ENCODE results near the gene DCHS2. TPM values are rescaled to one million over a fixed set of nuclear protein-coding genes. Genes with fewer than 3 reads are reported as not detected.
A peak's percentile ranks its signal among the peaks of the same experiment; 100 is the strongest.

DCHS2 gene
- total RNA-seq, 1 experiment from 2014 or later = not detected

DNA sequence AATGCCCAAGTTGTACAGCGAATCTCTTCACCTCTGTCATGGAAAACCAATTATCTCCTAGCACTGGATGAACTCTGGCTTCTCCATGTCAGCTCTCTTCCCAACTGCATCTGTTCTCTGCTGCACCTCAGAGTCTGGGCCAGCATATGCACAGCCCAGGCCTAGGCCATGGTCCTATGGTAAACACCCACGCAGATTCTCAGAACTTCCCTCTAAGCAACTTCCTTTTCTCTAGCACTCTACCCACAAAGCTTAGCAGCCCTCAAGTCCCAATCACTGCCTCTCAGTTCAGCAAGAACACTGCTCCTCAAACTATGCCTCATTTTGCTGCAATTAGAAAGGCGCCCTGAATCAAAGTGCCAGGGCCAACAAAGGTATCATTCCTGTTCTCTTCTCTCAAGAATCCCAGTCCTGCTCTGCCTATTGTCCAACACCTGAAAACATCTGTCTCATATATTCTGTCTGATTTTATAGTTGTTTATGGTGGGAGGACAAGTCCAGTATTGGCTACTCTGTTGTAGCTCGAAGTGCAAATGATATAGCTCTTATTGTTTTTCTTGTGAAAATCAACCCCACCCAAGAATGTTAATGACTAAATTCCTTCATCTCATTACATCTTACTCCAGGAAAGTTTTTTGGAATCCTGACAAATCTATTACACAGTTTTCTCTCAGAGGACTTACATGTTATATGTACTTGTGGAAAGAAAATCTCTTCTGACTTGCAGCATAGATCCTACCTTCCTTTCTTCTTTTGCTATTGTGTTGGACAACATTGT, 85.4 kb downstream of the DCHS2 start:
- Histone ChIP-seq H3K27me3 (replicated peaks; ENCODE audit: control insufficient read depth, insufficient read depth, low read length) (no peaks in the 10 kb centered on the region), H3K36me3 (ENCODE audit: control insufficient read depth, insufficient read depth, low read length) (no peaks in the 10 kb centered on the region), H3K4me3 (ENCODE audit: low read depth, low read length) (no peak overlapping the region), H3K9me3 (no peaks in the 10 kb centered on the region), H3K4me1 (no peaks in the 10 kb centered on the region)
- TF ChIP-seq, protein P1, sequence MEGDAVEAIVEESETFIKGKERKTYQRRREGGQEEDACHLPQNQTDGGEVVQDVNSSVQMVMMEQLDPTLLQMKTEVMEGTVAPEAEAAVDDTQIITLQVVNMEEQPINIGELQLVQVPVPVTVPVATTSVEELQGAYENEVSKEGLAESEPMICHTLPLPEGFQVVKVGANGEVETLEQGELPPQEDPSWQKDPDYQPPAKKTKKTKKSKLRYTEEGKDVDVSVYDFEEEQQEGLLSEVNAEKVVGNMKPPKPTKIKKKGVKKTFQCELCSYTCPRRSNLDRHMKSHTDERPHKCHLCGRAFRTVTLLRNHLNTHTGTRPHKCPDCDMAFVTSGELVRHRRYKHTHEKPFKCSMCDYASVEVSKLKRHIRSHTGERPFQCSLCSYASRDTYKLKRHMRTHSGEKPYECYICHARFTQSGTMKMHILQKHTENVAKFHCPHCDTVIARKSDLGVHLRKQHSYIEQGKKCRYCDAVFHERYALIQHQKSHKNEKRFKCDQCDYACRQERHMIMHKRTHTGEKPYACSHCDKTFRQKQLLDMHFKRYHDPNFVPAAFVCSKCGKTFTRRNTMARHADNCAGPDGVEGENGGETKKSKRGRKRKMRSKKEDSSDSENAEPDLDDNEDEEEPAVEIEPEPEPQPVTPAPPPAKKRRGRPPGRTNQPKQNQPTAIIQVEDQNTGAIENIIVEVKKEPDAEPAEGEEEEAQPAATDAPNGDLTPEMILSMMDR (IDR thresholded peaks at IDR 0.05; ENCODE audit: insufficient read depth in 1 of 2, low read depth in 1 of 2, low read length in 1 of 2, severe bottlenecking in 1 of 2, unreplicated experiment in 1 of 2) = no peak
- Mint-ChIP-seq H3K4me3 (ENCODE audit: unreplicated experiment) (no peak overlapping the region), H3K36me3 (ENCODE audit: insufficient read depth, unreplicated experiment) (no peaks in the 10 kb centered on the region), H3K27ac (ENCODE audit: unreplicated experiment) (no peak overlapping the region), H3K9me3 (ENCODE audit: unreplicated experiment) (no peaks in the 10 kb centered on the region), H3K27me3 (ENCODE audit: insufficient read depth, unreplicated experiment) (peaks cover 18% of the 10 kb centered on the region), H3K4me1 (ENCODE audit: low read depth, unreplicated experiment) (no peaks in the 10 kb centered on the region)
- CTCF ChIA-PET = no interaction called here
- no TSS peak for BruUV-seq (replicated peaks)
- POLR2A ChIA-PET = no interaction called here
- no peak for DNase-seq
- intact Hi-C loops (cut with micrococcal nuclease; ENCODE audit: unreplicated experiment) = no loop called here

- H3K36me3 ChIP-seq (ENCODE audit: control insufficient read depth, insufficient read depth, low read length) = no peaks in the 10 kb centered on the region
- ChIA-PET POLR2A (no interaction called here), CTCF (interaction anchor here (1.1 kb wide), 1 partner anchor 107 kb away, joined by 10 read pairs; no protein-coding TSS in a partner anchor)
- Mint-ChIP-seq H3K27me3 (ENCODE audit: insufficient read depth, unreplicated experiment) (peaks cover 18% of the 10 kb centered on the region), H3K27ac (ENCODE audit: unreplicated experiment) (no peak overlapping the region), H3K9me3 (ENCODE audit: unreplicated experiment) (no peaks in the 10 kb centered on the region), H3K36me3 (ENCODE audit: insufficient read depth, unreplicated experiment) (no peaks in the 10 kb centered on the region), H3K4me3 (ENCODE audit: unreplicated experiment) (peak overlapping the region; percentile 35), H3K4me1 (ENCODE audit: low read depth, unreplicated experiment) (no peaks in the 10 kb centered on the region)
- no peak overlapping the region for H3K4me3 ChIP-seq (ENCODE audit: low read depth, low read length)
- no peaks in the 10 kb centered on the region for H3K27me3 ChIP-seq (replicated peaks; ENCODE audit: control insufficient read depth, insufficient read depth, low read length)
- DNase-seq = peak in 1 of 2 experiments; percentile 31
- BruUV-seq (replicated peaks) = no TSS peak
- TF ChIP-seq, protein P1 (IDR thresholded peaks at IDR 0.05; ENCODE audit: insufficient read depth in 1 of 2, low read depth in 1 of 2, low read length in 1 of 2, severe bottlenecking in 1 of 2, unreplicated experiment in 1 of 2) = peak in 1 of 2 experiments; percentile 43
- no peaks in the 10 kb centered on the region for H3K9me3 ChIP-seq
- no peaks in the 10 kb centered on the region for H3K4me1 ChIP-seq
- intact Hi-C loops (cut with micrococcal nuclease; ENCODE audit: unreplicated experiment) = loop anchor here (1.0 kb wide), 1 partner anchor 107 kb away; no protein-coding TSS in a partner anchor
These were observed 92.2 kb downstream of the DCHS2 start for GRCh38 chr4:154399259-154399974.

DNA sequence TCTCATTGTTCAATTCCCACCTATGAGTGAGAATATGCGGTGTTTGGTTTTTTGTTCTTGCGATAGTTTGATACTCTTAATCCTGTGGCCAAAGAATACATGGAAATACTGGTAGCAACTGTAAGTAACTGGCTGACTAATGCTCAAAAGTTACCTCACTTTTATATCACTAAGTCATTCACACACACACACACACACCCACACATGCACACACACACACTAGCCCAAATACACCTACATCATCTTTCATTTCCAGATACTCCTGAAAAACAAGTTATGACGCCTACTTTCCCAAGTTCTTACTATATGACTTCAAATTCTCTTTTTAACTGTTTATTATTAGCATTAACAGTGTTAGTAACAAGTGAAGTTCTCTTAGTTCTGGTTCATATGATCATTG, 101.3 kb downstream of the DCHS2 start:
- no peaks in the 10 kb centered on the region for H3K9me3 Mint-ChIP-seq (ENCODE audit: unreplicated experiment)
- intact Hi-C loops (cut with micrococcal nuclease; ENCODE audit: unreplicated experiment) = no loop called here
- H3K27me3 ChIP-seq (replicated peaks; ENCODE audit: control insufficient read depth, insufficient read depth, low read length) = no peaks in the 10 kb centered on the region
- TF ChIP-seq, protein P1 (IDR thresholded peaks at IDR 0.05; ENCODE audit: insufficient read depth in 1 of 2, low read depth in 1 of 2, low read length in 1 of 2, severe bottlenecking in 1 of 2, unreplicated experiment in 1 of 2) = no peak
- no peak for DNase-seq
- H3K27ac Mint-ChIP-seq (ENCODE audit: unreplicated experiment) = no peak overlapping the region
- no TSS peak for BruUV-seq (replicated peaks)
- CTCF ChIA-PET = no interaction called here
- POLR2A ChIA-PET = no interaction called here
- H3K4me3 ChIP-seq (ENCODE audit: low read depth, low read length) = no peak overlapping the region
- no peaks in the 10 kb centered on the region for H3K27me3 Mint-ChIP-seq (ENCODE audit: insufficient read depth, unreplicated experiment)
- no peaks in the 10 kb centered on the region for H3K4me1 Mint-ChIP-seq (ENCODE audit: low read depth, unreplicated experiment)
- H3K36me3 Mint-ChIP-seq (ENCODE audit: insufficient read depth, unreplicated experiment) = no peaks in the 10 kb centered on the region
- no peak overlapping the region for H3K4me3 Mint-ChIP-seq (ENCODE audit: unreplicated experiment)
- no peaks in the 10 kb centered on the region for H3K9me3 ChIP-seq
- H3K36me3 ChIP-seq (ENCODE audit: control insufficient read depth, insufficient read depth, low read length) = no peaks in the 10 kb centered on the region
- no peaks in the 10 kb centered on the region for H3K4me1 ChIP-seq
